K562 (cell line): ENCODE data around the gene FAM72A. TPM values are rescaled to one million over a fixed set of nuclear protein-coding genes. Genes with fewer than 3 reads are reported as not detected.
"Not testable (repeated sequence)": the region's sequence is repeated elsewhere in the genome, so short reads cannot be mapped to it uniquely, and the experiment has no call there.

ENCODE experiments used
- ATAC-seq: fragments of 200-7000 bp; cut with Tn5 transposase; 3 replicates; pipeline ENCODE4 v1.9.1; 2020; ENCODE audit warnings: moderate library complexity
- BruUV-seq: library from RNA; stranded (reverse); fragments of 400-500 nt; replicated peaks from 2 replicates; lab custom pipeline; 2021; lab: Mats Ljungman, UMichigan
- CTCF ChIA-PET: fragments of 300-600 bp; formaldehyde crosslinking; extraction: SDS; loops from one replicate; lab custom pipeline; 2021; ENCODE audit warnings: low intra/inter-chr PET ratio; lab: Yijun Ruan, JAX
- POLR2A ChIA-PET: fragments of 300-600, 350-650 bp; sonication (Branson Sonifier 250); formaldehyde crosslinking; extraction: SDS; loops from one replicate; lab custom pipeline; 2021; ENCODE audit warnings: antibody characterized with exemption, inconsistent platforms; lab: Yijun Ruan, JAX
- DNase-seq, 4 experiments: peaks; one replicate each; pipeline versions ENCODE4 v3.0.0 to v3.0.0-alpha.2; 2011 to 2018; ENCODE audit warnings: low spot score in 3 of 4, mixed read lengths in 3 of 4; ENCODE audit errors: extremely low read depth in 1 of 4
- FAIRE-seq: peaks from 2 replicates; lab custom pipeline; 2011; peaks lifted over from hg19 to GRCh38; lab: Jason Lieb, UNC
- H2AFZ ChIP-seq: 2 replicates; pipeline ENCODE4 v1.6.0; 2011; ENCODE audit warnings: low read depth, low read length, control low read depth, inconsistent platforms
- H3K27ac ChIP-seq: fragments of 200-600 bp; 3 replicates; pipeline ENCODE4 v1.8.0; 2011; ENCODE audit warnings: low read depth, mild to moderate bottlenecking, control low read depth, inconsistent platforms, low read length, moderate library complexity, mixed read lengths; ENCODE audit errors: extremely low read depth
- H3K27me3 ChIP-seq, 2 experiments: fragments of 300-600 bp in 1 of 2; 2 replicates in 1 of 2; 3 replicates in 1 of 2; pipeline versions ENCODE4 v1.6.0 to v1.8.0; 2011; ENCODE audit warnings: inconsistent platforms in 2 of 2, low read length in 2 of 2, mild to moderate bottlenecking in 1 of 2, mixed read lengths in 1 of 2, moderate library complexity in 1 of 2; ENCODE audit not compliant: control insufficient read depth in 2 of 2, insufficient read depth in 2 of 2
- H3K36me3 ChIP-seq: fragments of 300-600 bp; 3 replicates; pipeline ENCODE4 v1.8.0; 2011; ENCODE audit warnings: mild to moderate bottlenecking, low read length, inconsistent platforms; ENCODE audit not compliant: control insufficient read depth, insufficient read depth
- H3K4me1 ChIP-seq, 2 experiments: fragments of 200-600 bp in 1 of 2; replicated peaks in 1 of 2; 2 replicates in 1 of 2; 3 replicates in 1 of 2; pipeline versions ENCODE4 v1.5.1 to v1.8.0; 2011; ENCODE audit warnings: inconsistent platforms in 2 of 2, low read length in 2 of 2, mild to moderate bottlenecking in 1 of 2, mixed read lengths in 1 of 2, moderate library complexity in 1 of 2; ENCODE audit not compliant: control insufficient read depth in 2 of 2, insufficient read depth in 2 of 2
- H3K4me2 ChIP-seq: 2 replicates; pipeline ENCODE4 v1.6.1; 2011; ENCODE audit warnings: low read length, control low read depth, inconsistent platforms, mixed read lengths; ENCODE audit not compliant: insufficient read depth
- H3K4me3 ChIP-seq: fragments of 200-600 bp; sonication (generic), shearing (Covaris generic); 2 replicates; pipeline ENCODE4 v1.5.1; 2016; ENCODE audit warnings: control low read depth, inconsistent platforms
- H3K79me2 ChIP-seq: fragments of 200-600 bp; 3 replicates; pipeline ENCODE4 v1.8.0; 2011; ENCODE audit warnings: low read length, inconsistent platforms; ENCODE audit not compliant: control insufficient read depth, insufficient read depth
- H3K9ac ChIP-seq, 2 experiments: 2 replicates each; pipeline versions ENCODE4 v1.6.0 to v1.6.1; 2011; ENCODE audit warnings: low read depth in 2 of 2, low read length in 2 of 2, control low read depth in 1 of 2, inconsistent platforms in 1 of 2, mild to moderate bottlenecking in 1 of 2, mixed read lengths in 1 of 2; ENCODE audit not compliant: insufficient read depth in 1 of 2
- H3K9me1 ChIP-seq: one replicate; pipeline ENCODE4 v1.6.0; 2011; ENCODE audit warnings: inconsistent platforms, mild to moderate bottlenecking, low read length, moderate library complexity; ENCODE audit not compliant: control insufficient read depth, insufficient read depth
- H3K9me3 ChIP-seq: replicated peaks from 2 replicates; pipeline ENCODE4 v1.5.1; 2011; ENCODE audit warnings: low read depth, low read length, inconsistent platforms; ENCODE audit not compliant: control insufficient read depth, insufficient read depth
- H4K20me1 ChIP-seq: replicated peaks from 2 replicates; pipeline ENCODE4 v1.6.1; 2011; ENCODE audit warnings: low read length, inconsistent platforms, mixed read lengths; ENCODE audit not compliant: control insufficient read depth, insufficient read depth
- CXXC5 ChIP-seq: fragments of 250-450 bp; sonication (Bioruptor Pico); IDR thresholded peaks from 2 replicates; pipeline ENCODE4 v1.8.0; 2022; ENCODE audit warnings: inconsistent platforms, mild to moderate bottlenecking, moderate library complexity
- ZBTB11 ChIP-seq, 3 experiments: fragments of 200-800 bp in 1 of 3; fragments of 250-450 bp in 1 of 3; fragments of 450-650 bp in 1 of 3; sonication (Bioruptor Pico) in 1 of 3; sonication (Bioruptor generic) in 1 of 3; formaldehyde crosslinking in 1 of 3; IDR thresholded peaks; 2 replicates each; pipeline versions ENCODE4 v1.6.1 to v1.8.0; 2016 to 2022; ENCODE audit warnings: mild to moderate bottlenecking in 2 of 3, missing genetic modification characterization in 2 of 3, missing compliant biosample characterization in 1 of 3, moderate library complexity in 1 of 3
- WGBS: fragments of 100-300 bp; shearing (Covaris generic); methylation state at CpG from one replicate; pipeline ENCODE4 v1.1.6; 2016; ENCODE audit warnings: low coverage, mixed read lengths; ENCODE audit not compliant: insufficient coverage; ENCODE audit errors: missing lambda C conversion rate; 5-methylcytosine and 5-hydroxymethylcytosine counted together
- in situ Hi-C: fragments of 300-500 bp; cut with MboI; formaldehyde crosslinking; loops from 4 replicates; pipeline ENCODE4 v1.15.0; 2018; ENCODE audit warnings: inconsistent platforms, mixed read lengths
- intact Hi-C: fragments of 100-400 bp; cut with micrococcal nuclease; formaldehyde crosslinking; loops from 2 replicates; pipeline ENCODE4 v1.14.2; 2022
- polyA plus RNA-seq, 8 experiments: library from polyadenylated mRNA; depleted of rRNA in 4 of 8; stranded (reverse) in 5 of 8; unstranded in 3 of 8; fragments of >200 nt; fragmentation: Nextera tagmentation in 2 of 8; fragmentation: Illumina TruSeq in 1 of 8; extraction: Ambion mirVana in 2 of 8; extraction: Trizol in 1 of 8; gene quantifications; 2 replicates each; pipeline versions ENCODE4 v1.2.1 to v1.2.3, GENCODE V29; 2011 to 2014; ENCODE audit warnings: inconsistent platforms in 1 of 8, missing spikeins in 1 of 8
- total RNA-seq, 7 experiments: library from RNA; depleted of rRNA in 6 of 7; stranded (reverse); fragments of >200 nt in 6 of 7; fragmentation: Illumina TruSeq in 2 of 7; extraction: Trizol in 2 of 7; gene quantifications; 2 replicates each; pipeline versions ENCODE4 v1.2.1 to v1.2.3, GENCODE V29; 2011 to 2021; ENCODE audit warnings: low replicate concordance in 1 of 7

Gene FAM72A
- total and polyA plus RNA-seq, 9 of the 15 experiments (the other 6 are each of a cell fraction or from before 2014, with no cell fraction given): 12.3 to 58.3 (median 33.5) TPM

DNA sequence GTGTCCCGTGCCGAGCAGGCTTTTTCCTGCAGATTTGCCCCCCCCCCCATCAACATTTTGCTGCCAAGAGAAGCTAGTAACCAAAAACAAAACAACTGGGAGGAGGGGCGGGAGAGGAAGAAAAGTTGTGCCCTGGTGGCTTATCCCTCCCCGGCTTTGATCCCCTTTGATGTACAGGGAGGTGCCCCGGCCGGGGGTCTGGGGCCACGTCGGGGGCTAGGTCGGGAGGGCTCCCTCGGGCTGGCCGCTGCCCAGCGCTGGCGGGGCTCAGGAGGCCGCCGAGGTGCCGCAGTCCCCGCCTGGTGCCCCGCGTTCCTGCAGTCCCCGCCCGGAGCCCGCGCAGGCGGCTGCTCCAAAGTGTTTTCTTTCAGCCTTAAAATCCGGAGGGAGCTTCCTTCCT, 2.2 kb upstream of the FAM72A start:
- ATAC-seq: not testable (repeated sequence)

DNA sequence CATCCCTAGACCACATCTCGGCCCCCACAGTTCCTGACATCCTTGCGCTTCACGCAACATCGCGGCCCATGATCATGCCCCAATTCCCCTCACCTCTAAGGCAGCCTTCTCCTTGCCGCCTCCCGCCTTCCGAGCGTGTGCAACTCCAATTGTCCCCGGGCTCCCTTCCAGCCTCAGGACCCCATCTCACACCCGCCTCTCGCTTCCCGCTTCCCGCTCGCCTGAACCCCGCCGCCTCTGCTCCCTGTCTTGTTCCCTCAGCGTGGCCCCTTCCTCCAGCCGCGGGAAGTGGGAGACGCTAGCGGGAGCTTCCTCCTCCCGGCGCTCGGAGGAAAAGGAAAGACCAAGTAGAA, 1.5 kb upstream of the FAM72A start:
- peak overlapping the region; percentile 46; the same call in 1 of the 2 replicates for H3K4me2 ChIP-seq
- H3K27me3 ChIP-seq, H2AFZ ChIP-seq, H3K27ac ChIP-seq, H3K4me1 ChIP-seq, intact Hi-C loops, DNase-seq, POLR2A ChIA-PET, H4K20me1 ChIP-seq, H3K9me1 ChIP-seq, H3K79me2 ChIP-seq, in situ Hi-C loops, H3K36me3 ChIP-seq, FAIRE-seq, BruUV-seq, H3K9me3 ChIP-seq, CTCF ChIA-PET: not testable (repeated sequence)
- H3K4me3 ChIP-seq: peak overlapping the region; percentile 30
- ATAC-seq: peak; percentile 3
- WGBS: no CpG with 5 or more reads among the region's 25 CpGs
- 0 out of 6 replicates have a peak, but pooled peaks of 1 of the 3 experiments have one; percentile 10 for TF ChIP-seq ZBTB11 (CRISPR knock-in tag; IDR thresholded peaks at IDR 0.05)
- peak overlapping the region in 1 of 2 experiments; percentile 81; a peak in 1 of 4 replicates for H3K9ac ChIP-seq

More for the DNA sequence above, 2.2 kb upstream of the FAM72A start:
- not testable (repeated sequence) for H3K4me1 ChIP-seq
- peak; percentile 30 for TF ChIP-seq CXXC5 (CRISPR knock-in tag)
- TF ChIP-seq, all 486 proteins: peak for 1; not testable (repeated sequence) for 485
- intact Hi-C loops, FAIRE-seq, H3K4me2 ChIP-seq, in situ Hi-C loops, BruUV-seq, POLR2A ChIA-PET, H3K9me3 ChIP-seq, CTCF ChIA-PET, H3K9me1 ChIP-seq, H2AFZ ChIP-seq, H3K79me2 ChIP-seq, H3K27me3 ChIP-seq, H4K20me1 ChIP-seq, H3K36me3 ChIP-seq, H3K27ac ChIP-seq: not testable (repeated sequence)
- H3K4me3 ChIP-seq: peak overlapping the region; percentile 29; the same call in 1 of the 2 replicates
- peak in 1 of 4 experiments; percentile 3 for DNase-seq
- no CpG with 5 or more reads among the region's 25 CpGs for WGBS
- H3K9ac ChIP-seq: 0 out of 4 replicates have a peak overlapping the region, but pooled peaks of 1 of the 2 experiments have one; percentile 71
